ENCODE data around the gene LACRT. TPM values are rescaled to one million over a fixed set of nuclear protein-coding genes. Genes with fewer than 3 reads are reported as not detected.
A peak's percentile ranks its signal among the peaks of the same experiment; 100 is the strongest.

The LACRT gene
- total and polyA plus RNA-seq, 9 of the 15 experiments (the other 6 are each of a cell fraction or from before 2014, with no cell fraction given) = not detected

DNA sequence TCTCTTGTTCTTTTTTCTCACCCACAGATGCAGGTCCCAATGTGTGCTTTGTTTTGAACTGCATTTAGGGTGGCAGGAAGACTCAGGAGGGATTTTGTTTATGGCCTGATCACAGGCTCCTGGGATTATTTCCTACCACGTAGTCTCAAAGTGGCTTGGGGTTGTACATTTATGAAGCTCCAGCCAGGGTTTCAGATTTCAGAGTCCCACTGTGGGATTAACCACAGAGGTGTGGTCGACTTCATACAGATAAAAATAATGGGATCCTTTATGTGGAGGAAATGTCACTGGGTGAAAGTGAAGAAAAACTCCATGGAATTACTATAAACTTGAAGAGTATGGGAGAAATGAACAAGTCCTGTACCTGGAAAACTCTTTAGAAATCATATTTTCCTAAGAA, 32.0 kb downstream of the LACRT start (continued):
- TF ChIP-seq, protein P1, sequence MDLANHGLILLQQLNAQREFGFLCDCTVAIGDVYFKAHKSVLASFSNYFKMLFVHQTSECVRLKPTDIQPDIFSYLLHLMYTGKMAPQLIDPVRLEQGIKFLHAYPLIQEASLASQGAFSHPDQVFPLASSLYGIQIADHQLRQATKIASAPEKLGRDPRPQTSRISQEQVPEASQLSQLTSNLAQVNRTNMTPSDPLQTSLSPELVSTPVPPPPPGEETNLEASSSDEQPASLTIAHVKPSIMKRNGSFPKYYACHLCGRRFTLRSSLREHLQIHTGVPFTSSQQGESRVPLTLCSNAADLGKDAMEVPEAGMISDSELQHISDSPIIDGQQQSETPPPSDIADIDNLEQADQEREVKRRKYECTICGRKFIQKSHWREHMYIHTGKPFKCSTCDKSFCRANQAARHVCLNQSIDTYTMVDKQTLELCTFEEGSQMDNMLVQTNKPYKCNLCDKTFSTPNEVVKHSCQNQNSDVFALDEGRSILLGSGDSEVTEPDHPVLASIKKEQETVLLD (IDR thresholded peaks at IDR 0.05) = no peak
- TF ChIP-seq TEAD1 (CRISPR knock-in tag; IDR thresholded peaks at IDR 0.05) = no peak
- no peak for TF ChIP-seq SMC3 (conservative IDR thresholded peaks at IDR 0.05; ENCODE audit: insufficient read depth, low read depth, low read length)
- no peak for TF ChIP-seq RBM25 (IDR thresholded peaks at IDR 0.05; ENCODE audit: low read depth, low read length, severe bottlenecking)
- no peak for TF ChIP-seq ZNF507 (tag; conservative IDR thresholded peaks at IDR 0.05)
- no peak for TF ChIP-seq CBX3 (IDR thresholded peaks at IDR 0.05; ENCODE audit: borderline replicate concordance in 1 of 2, low read length in 2 of 2)
- no peak for TF ChIP-seq NCOA4 (IDR thresholded peaks at IDR 0.05; ENCODE audit: partially characterized antibody)

DNA sequence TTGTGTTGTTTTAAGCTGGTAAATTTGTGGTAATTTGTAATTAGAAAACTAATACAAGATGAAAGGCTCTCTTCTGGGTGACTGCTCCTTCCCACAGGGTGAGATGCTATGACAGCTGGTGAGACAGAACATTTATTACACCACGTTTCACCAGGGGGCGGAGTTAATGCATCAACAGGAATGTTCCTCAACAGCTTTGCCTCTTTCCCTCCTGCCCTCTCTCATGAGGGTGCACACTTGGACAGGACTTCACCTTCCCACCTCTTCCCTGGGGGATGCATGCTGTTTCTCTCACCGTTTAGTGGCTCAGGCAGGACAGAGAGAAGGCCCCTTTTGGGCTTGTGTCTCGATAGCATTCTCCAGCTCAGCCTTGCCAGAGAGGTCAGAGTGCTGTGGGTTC, 32.9 kb downstream of the LACRT start:
- ATAC-seq (peak; percentile 43; the same call in 1 of the 3 replicates), DNase-seq (ENCODE audit: extremely low read depth in 1 of 4, low spot score in 3 of 4) (peak in 1 of 4 experiments; percentile 19), FAIRE-seq (no peak)
- no peak overlapping the region for H3K4me3 ChIP-seq
- H3K9me1 ChIP-seq (ENCODE audit: control insufficient read depth, insufficient read depth, low read length) = no peaks in the 10 kb centered on the region
- no peak overlapping the region for H3K27ac ChIP-seq (ENCODE audit: extremely low read depth, low read depth, low read length)
- no TSS peak for BruUV-seq (replicated peaks)
- no peaks in the 10 kb centered on the region for H3K79me2 ChIP-seq (ENCODE audit: control insufficient read depth, insufficient read depth, low read length)
- ChIA-PET CTCF (ENCODE audit: low intra/inter-chr PET ratio) (no interaction called here), POLR2A (interaction anchor here (1.0 kb wide), 1 partner anchor 24 kb away, joined by 6 read pairs; no protein-coding TSS in a partner anchor)
- H3K36me3 ChIP-seq (ENCODE audit: control insufficient read depth, insufficient read depth, low read length) = no peaks in the 10 kb centered on the region
- H3K9me3 ChIP-seq (replicated peaks; ENCODE audit: control insufficient read depth, insufficient read depth, low read depth, low read length) = no peaks in the 10 kb centered on the region
- no peak overlapping the region; the same call in 1 of the 2 replicates for H3K4me2 ChIP-seq (ENCODE audit: insufficient read depth, low read length)
- no peaks in the 10 kb centered on the region; the same call in 1 of the 2 replicates for H4K20me1 ChIP-seq (replicated peaks; ENCODE audit: control insufficient read depth, insufficient read depth, low read length)
- peak overlapping the region in 1 of 2 experiments; percentile 23; a peak in 1 of 4 replicates for H3K9ac ChIP-seq (ENCODE audit: insufficient read depth in 1 of 2, low read depth in 2 of 2, low read length in 2 of 2)
- peaks cover 0 to 5% of the 10 kb centered on the region in 2 experiments; a peak in 3 of 5 replicates for H3K27me3 ChIP-seq (ENCODE audit: control insufficient read depth in 2 of 2, insufficient read depth in 2 of 2, low read length in 2 of 2)
- WGBS (ENCODE audit: insufficient coverage, low coverage, missing lambda C conversion rate) = 0% methylated on average over 4 of the region's 4 CpGs
- intact Hi-C loops (cut with micrococcal nuclease) (loop anchor here (5.0 to 10.0 kb wide), 2 partner anchors 55 to 353 kb away; no protein-coding TSS in a partner anchor), in situ Hi-C loops (cut with MboI) (no loop called here)
- H3K4me1 ChIP-seq (replicated peaks in 1 of 2; ENCODE audit: control insufficient read depth in 2 of 2, insufficient read depth in 2 of 2, low read length in 2 of 2) = no peaks in the 10 kb centered on the region; a peak in 2 of 5 replicates
- H2AFZ ChIP-seq (ENCODE audit: low read depth, low read length) = 0 out of 2 replicates have a peak overlapping the region, but pooled peaks have one; percentile 18
- TF ChIP-seq, protein P2, sequence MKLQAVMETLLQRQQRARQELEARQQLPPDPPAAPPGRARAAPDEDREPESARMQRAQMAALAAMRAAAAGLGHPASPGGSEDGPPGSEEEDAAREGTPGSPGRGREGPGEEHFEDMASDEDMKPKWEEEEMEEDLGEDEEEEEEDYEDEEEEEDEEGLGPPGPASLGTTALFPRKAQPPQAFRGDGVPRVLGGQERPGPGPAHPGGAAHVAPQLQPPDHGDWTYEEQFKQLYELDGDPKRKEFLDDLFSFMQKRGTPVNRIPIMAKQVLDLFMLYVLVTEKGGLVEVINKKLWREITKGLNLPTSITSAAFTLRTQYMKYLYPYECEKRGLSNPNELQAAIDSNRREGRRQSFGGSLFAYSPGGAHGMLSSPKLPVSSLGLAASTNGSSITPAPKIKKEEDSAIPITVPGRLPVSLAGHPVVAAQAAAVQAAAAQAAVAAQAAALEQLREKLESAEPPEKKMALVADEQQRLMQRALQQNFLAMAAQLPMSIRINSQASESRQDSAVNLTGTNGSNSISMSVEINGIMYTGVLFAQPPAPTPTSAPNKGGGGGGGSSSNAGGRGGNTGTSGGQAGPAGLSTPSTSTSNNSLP (IDR thresholded peaks at IDR 0.05; ENCODE audit: borderline replicate concordance, low read depth, low read length) = no peak
- TF ChIP-seq RBM34 (IDR thresholded peaks at IDR 0.05; ENCODE audit: borderline replicate concordance, insufficient read depth, low read length) = no peak
- TF ChIP-seq, protein P3, sequence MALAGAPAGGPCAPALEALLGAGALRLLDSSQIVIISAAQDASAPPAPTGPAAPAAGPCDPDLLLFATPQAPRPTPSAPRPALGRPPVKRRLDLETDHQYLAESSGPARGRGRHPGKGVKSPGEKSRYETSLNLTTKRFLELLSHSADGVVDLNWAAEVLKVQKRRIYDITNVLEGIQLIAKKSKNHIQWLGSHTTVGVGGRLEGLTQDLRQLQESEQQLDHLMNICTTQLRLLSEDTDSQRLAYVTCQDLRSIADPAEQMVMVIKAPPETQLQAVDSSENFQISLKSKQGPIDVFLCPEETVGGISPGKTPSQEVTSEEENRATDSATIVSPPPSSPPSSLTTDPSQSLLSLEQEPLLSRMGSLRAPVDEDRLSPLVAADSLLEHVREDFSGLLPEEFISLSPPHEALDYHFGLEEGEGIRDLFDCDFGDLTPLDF (CRISPR knock-in tag; IDR thresholded peaks at IDR 0.05) = no peak
- no peak for TF ChIP-seq ARNT (IDR thresholded peaks at IDR 0.05)
- TF ChIP-seq NFXL1 (CRISPR knock-in tag; IDR thresholded peaks at IDR 0.05) = no peak
- TF ChIP-seq, protein P4, sequence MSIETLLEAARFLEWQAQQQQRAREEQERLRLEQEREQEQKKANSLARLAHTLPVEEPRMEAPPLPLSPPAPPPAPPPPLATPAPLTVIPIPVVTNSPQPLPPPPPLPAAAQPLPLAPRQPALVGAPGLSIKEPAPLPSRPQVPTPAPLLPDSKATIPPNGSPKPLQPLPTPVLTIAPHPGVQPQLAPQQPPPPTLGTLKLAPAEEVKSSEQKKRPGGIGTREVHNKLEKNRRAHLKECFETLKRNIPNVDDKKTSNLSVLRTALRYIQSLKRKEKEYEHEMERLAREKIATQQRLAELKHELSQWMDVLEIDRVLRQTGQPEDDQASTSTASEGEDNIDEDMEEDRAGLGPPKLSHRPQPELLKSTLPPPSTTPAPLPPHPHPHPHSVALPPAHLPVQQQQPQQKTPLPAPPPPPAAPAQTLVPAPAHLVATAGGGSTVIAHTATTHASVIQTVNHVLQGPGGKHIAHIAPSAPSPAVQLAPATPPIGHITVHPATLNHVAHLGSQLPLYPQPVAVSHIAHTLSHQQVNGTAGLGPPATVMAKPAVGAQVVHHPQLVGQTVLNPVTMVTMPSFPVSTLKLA (conservative IDR thresholded peaks at IDR 0.05) = no peak
- TF ChIP-seq TEAD4 (IDR thresholded peaks at IDR 0.05; ENCODE audit: low read length) = no peak
- no peak for TF ChIP-seq TEAD4 (CRISPR knock-in tag; IDR thresholded peaks at IDR 0.05; ENCODE audit: borderline replicate concordance)
- TF ChIP-seq POLR2AphosphoS2 (IDR thresholded peaks at IDR 0.05; ENCODE audit: low read length) = no peak

Measured in K562 (cell line).